Measurements from ENCODE around the gene CDC42BPB. TPM values are rescaled to one million over a fixed set of nuclear protein-coding genes. Genes with fewer than 3 reads are reported as not detected.
A peak's percentile ranks its signal among the peaks of the same experiment; 100 is the strongest.

The CDC42BPB gene
- total and polyA plus RNA-seq, 2 of the 13 experiments (the other 11 are each of a cell fraction or from before 2014, with no cell fraction given) = 19.7 to 32.3 TPM

DNA sequence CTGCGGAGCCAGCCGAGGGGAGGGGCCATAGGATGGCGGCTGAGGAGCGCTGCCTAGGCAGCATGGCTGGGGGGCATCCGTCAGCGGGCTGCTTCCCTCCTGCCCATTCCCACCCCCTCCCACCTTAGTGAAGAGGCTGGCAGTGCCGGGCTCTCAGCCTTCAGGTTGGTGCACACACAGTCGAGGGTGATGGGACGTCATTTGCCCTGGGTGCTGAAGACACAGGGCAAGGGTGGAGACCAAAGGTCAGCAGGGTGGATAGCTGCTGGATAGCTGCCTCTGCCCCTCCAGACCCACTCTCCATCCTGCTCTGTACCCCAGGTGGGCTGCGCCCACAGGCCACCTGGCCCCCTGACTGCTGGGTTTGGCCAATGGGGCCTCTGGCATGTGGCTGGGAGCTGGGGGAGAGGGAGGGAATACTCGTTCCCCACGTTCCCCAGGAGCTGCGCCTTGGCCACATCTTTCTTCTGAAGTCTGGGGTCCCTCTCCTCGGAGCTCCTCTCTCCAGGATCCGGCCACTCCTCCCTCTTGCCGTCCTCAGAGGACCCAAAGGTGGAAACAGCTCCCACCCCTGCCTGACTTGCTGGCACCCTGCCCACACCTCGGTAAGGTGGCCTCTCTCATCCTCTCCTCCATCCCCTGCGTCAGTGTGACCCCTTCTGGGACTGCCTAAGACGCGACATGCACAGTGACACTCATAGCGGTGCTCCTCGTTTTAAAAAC is 11.2 kb upstream of the CDC42BPB start (continued):
- TF ChIP-seq CTCF (CRISPR knock-in tag; IDR thresholded peaks at IDR 0.05) = peak; percentile 28; the same call in 1 of the 2 replicates
- peak; percentile 96 for TF ChIP-seq ZBTB33 (CRISPR knock-in tag; IDR thresholded peaks at IDR 0.05)
- no peak for TF ChIP-seq KLF6 (CRISPR knock-in tag; IDR thresholded peaks at IDR 0.05)
- no peak for TF ChIP-seq NR2F6 (IDR thresholded peaks at IDR 0.05)
- 0 out of 2 replicates have a peak, but pooled peaks have one; percentile 15 for TF ChIP-seq NR2F6 (CRISPR knock-in tag; IDR thresholded peaks at IDR 0.05)
- 0 out of 4 replicates have a peak, but pooled peaks of 1 of the 2 experiments have one; percentile 14 for TF ChIP-seq NR2F1 (CRISPR knock-in tag; IDR thresholded peaks at IDR 0.05)
- TF ChIP-seq HNF4G (IDR thresholded peaks at IDR 0.05; ENCODE audit: borderline replicate concordance, low read depth, low read length) = no peak
- TF ChIP-seq HNF4G (CRISPR knock-in tag; IDR thresholded peaks at IDR 0.05; ENCODE audit: borderline replicate concordance, low read depth) = peak; percentile 46; the same call in 1 of the 2 replicates
